Transverse colon (tissue), 4 donors: ENCODE measurements around the gene MPHOSPH9. TPM values are rescaled to one million over a fixed set of nuclear protein-coding genes. Genes with fewer than 3 reads are reported as not detected.

Source experiments
- DNase-seq: peaks from one replicate; pipeline ENCODE4 v3.0.0-alpha.2; 2019
- H3K27ac ChIP-seq, 4 donors: fragments of 200-600 bp; sonication (generic); 2 replicates each; pipeline ENCODE4 v1.5.1; 2016 to 2018; ENCODE audit warnings: inconsistent platforms in 4 of 4
- H3K27me3 ChIP-seq: fragments of 200-600 bp; sonication (generic); 2 replicates; pipeline ENCODE4 v1.5.1; 2017; ENCODE audit warnings: inconsistent platforms
- H3K36me3 ChIP-seq, 4 donors: fragments of 200-600 bp; sonication (generic); 2 replicates each; pipeline ENCODE4 v1.5.1; 2017 to 2019; ENCODE audit warnings: inconsistent platforms in 4 of 4
- H3K4me1 ChIP-seq, 4 donors: fragments of 200-600 bp; sonication (generic); 2 replicates each; pipeline ENCODE4 v1.5.1; 2017 to 2020; ENCODE audit warnings: inconsistent platforms in 4 of 4
- H3K4me3 ChIP-seq, 4 donors: fragments of 200-600 bp; sonication (generic); 1 replicate in 1 of 4; 2 replicates in 3 of 4; pipeline versions ENCODE4 v1.5.1 to v1.6.1; 2017 to 2019; ENCODE audit warnings: inconsistent platforms in 4 of 4
- H3K9me3 ChIP-seq, 2 donors: fragments of 200-600 bp; sonication (generic); 2 replicates each; pipeline ENCODE4 v1.5.1; 2017 to 2019; ENCODE audit warnings: inconsistent platforms in 2 of 2
- EP300 ChIP-seq: sonication (generic); formaldehyde crosslinking; IDR thresholded peaks from one replicate; pipeline ENCODE4 v1.6.1; 2017; ENCODE audit warnings: antibody characterized with exemption, low read depth
- POLR2A ChIP-seq: fragments of 450-650 bp; IDR thresholded peaks from one replicate; pipeline ENCODE4 v1.6.1; 2016; ENCODE audit warnings: antibody characterized with exemption, mild to moderate bottlenecking, moderate library complexity
- POLR2AphosphoS5 ChIP-seq, 3 donors: sonication (generic); formaldehyde crosslinking; IDR thresholded peaks; one replicate each; pipeline ENCODE4 v1.6.1; 2016; ENCODE audit warnings: antibody characterized with exemption in 3 of 3
- WGBS, 2 donors: methylation state at CpG; one replicate each; pipeline ENCODE4 v1.1.5; 2018; ENCODE audit warnings: low coverage in 1 of 2; 5-methylcytosine and 5-hydroxymethylcytosine counted together
- in situ Hi-C, 4 donors: fragments of 200-750 bp; cut with MboI; loops; one replicate each; pipeline versions ENCODE4 v1.15.0 to v1.15.1; 2017; ENCODE audit warnings: low sequenced_read_pairs in 3 of 4, low pct_ligation_motif_present in 1 of 4, low pct_unique_long_range_greater_than_20kb in 1 of 4
- intact Hi-C: fragments of 100-400 bp; cut with DNase I; formaldehyde crosslinking; loops from one replicate; pipeline ENCODE4 v1.15.1; 2023; ENCODE audit warnings: low total_unique reads
- total RNA-seq, 4 donors: library from RNA; depleted of rRNA; stranded (reverse); fragments of >200 nt; gene quantifications; one replicate each; pipeline ENCODE4 v1.1.0, GENCODE V29; 2016
- TF ChIP-seq, protein P1 (sequence below), 5 experiments: fragments of 200-600 bp in 3 of 5; fragments of 450-650 bp in 2 of 5; sonication (generic) in 3 of 5; IDR thresholded peaks; 1 replicate in 2 of 5; 2 replicates in 3 of 5; pipeline ENCODE4 v1.5.1; 2016 to 2017; ENCODE audit warnings: antibody characterized with exemption in 5 of 5, inconsistent platforms in 3 of 5, mild to moderate bottlenecking in 2 of 5, moderate library complexity in 1 of 5

Gene MPHOSPH9
- total RNA-seq, 4 donors from 2014 or later, result 15.6 to 90.9 (median 40.7) TPM

DNA sequence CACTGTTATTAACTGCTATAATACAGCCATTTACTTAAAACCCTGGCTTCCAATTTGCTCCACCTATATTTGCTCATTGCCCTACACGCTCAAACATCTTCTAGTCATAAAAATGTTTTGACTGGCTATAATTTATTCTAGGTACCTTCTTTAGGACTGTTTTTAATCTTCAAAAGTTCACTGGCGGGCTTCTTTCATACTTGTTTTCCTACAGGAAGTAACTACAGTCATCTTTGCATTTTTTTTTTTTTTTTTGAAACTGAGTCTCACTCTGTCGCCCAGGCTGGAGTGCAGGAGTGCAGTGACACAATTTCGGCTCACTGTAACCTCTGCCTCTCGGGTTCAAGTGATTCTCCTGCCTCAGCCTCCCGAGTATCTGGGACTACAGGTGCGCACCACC is 32.5 kb downstream of the MPHOSPH9 start:
- WGBS, 2 donors, result 74 to 83% methylated on average over 6 to 7 of the region's 7 CpGs
- Histone ChIP-seq H3K36me3 (peaks cover 0 to 17% (median 5%) of the 10 kb centered on the region in 4 donors), H3K27ac (no peak overlapping the region), H3K4me3 (no peak overlapping the region), H3K9me3 (no peaks in the 10 kb centered on the region), H3K4me1 (no peaks in the 10 kb centered on the region), H3K27me3 (no peaks in the 10 kb centered on the region)
- intact Hi-C loops (no loop called here), in situ Hi-C loops (no loop called here)
- no peak for TF ChIP-seq POLR2AphosphoS5 (IDR thresholded peaks at IDR 0.05)
- no peak for TF ChIP-seq POLR2A
- no peak for TF ChIP-seq EP300
- TF ChIP-seq, protein P1, sequence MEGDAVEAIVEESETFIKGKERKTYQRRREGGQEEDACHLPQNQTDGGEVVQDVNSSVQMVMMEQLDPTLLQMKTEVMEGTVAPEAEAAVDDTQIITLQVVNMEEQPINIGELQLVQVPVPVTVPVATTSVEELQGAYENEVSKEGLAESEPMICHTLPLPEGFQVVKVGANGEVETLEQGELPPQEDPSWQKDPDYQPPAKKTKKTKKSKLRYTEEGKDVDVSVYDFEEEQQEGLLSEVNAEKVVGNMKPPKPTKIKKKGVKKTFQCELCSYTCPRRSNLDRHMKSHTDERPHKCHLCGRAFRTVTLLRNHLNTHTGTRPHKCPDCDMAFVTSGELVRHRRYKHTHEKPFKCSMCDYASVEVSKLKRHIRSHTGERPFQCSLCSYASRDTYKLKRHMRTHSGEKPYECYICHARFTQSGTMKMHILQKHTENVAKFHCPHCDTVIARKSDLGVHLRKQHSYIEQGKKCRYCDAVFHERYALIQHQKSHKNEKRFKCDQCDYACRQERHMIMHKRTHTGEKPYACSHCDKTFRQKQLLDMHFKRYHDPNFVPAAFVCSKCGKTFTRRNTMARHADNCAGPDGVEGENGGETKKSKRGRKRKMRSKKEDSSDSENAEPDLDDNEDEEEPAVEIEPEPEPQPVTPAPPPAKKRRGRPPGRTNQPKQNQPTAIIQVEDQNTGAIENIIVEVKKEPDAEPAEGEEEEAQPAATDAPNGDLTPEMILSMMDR (IDR thresholded peaks at IDR 0.05), result no peak
- DNase-seq, result no peak

DNA sequence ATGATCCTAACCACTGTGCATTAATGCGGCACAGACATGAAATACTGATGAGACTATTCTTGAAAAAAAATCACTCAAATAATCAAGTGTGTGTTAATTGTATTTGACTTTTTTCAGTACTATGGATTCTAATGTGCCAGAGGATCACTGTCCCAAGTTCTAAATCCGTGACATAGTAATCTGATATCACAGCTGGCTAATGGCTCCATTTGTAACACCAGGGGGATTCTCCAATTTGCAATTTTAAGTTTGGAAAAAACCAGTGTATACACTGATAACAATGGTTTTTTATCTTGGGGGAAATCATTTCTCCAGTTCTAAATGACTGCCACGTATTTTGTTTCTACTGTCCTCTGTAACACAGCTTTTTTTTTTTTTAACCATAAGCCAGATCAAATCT is 33.0 kb downstream of the MPHOSPH9 start:
- Histone ChIP-seq H3K4me1 (no peaks in the 10 kb centered on the region), H3K9me3 (no peaks in the 10 kb centered on the region), H3K27me3 (no peaks in the 10 kb centered on the region), H3K36me3 (peaks cover 0 to 15% (median 5%) of the 10 kb centered on the region in 4 donors), H3K4me3 (no peak overlapping the region), H3K27ac (no peak overlapping the region)
- WGBS, 2 donors, result 91 to 100% methylated on average over 3 of the region's 3 CpGs
- intact Hi-C loops, result no loop called here
- in situ Hi-C loops, result no loop called here
- TF ChIP-seq, protein P1 (IDR thresholded peaks at IDR 0.05), result no peak
- no peak for TF ChIP-seq POLR2A
- TF ChIP-seq POLR2AphosphoS5 (IDR thresholded peaks at IDR 0.05), result no peak
- no peak for TF ChIP-seq EP300
- DNase-seq, result no peak

DNA sequence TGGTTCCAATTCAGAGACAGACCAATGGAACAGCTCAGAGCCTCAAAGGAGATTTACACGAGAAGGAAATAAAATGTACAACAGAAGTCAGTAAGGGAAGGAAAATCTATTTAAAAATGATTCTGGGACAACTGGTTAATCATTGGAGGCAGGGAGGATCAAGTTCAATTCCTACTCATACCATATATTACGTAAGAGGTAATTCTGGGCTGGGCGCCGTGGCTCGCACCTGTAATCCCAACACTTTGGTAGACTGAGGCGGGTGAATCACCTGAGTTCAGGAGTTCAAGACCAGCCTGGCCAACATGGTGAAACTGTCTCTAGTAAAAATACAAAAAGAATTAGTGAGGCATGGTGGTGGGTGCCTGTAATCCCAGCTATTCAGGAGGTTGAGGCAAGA is 45.3 kb downstream of the MPHOSPH9 start:
- WGBS, 2 donors, result 78 to 84% methylated on average over 2 to 6 of the region's 6 CpGs
- no peak for DNase-seq
- no peaks in the 10 kb centered on the region for H3K27me3 ChIP-seq
- H3K9me3 ChIP-seq, result no peaks in the 10 kb centered on the region
- in situ Hi-C loops, result no loop called here
- H3K4me1 ChIP-seq, result no peaks in the 10 kb centered on the region
- no peak overlapping the region for H3K4me3 ChIP-seq
- no peak overlapping the region for H3K27ac ChIP-seq
- intact Hi-C loops, result no loop called here
- TF ChIP-seq POLR2AphosphoS5 (IDR thresholded peaks at IDR 0.05) (no peak), EP300 (no peak), POLR2A (no peak)
- TF ChIP-seq, protein P1 (IDR thresholded peaks at IDR 0.05), result no peak
- peaks cover 0 to 15% (median 6%) of the 10 kb centered on the region in 4 donors for H3K36me3 ChIP-seq

DNA sequence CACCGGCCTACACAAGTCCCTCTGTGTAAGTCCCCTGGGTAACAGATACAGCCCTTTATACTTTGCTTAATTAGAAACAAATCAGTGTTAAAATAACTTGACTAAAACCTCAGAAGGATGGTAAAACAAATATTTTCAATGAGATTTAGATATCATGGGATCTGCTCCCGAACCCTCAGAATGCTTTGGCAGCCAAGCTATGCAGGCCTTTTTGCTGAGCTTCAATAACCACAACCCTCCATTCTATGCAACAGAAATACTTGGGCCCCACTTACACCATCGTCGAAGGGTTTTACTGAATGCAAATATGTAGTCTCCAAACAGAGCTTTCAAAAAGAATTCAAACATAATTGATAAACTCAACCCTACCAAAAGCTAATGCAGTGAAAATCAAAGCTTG is 52.8 kb downstream of the MPHOSPH9 start:
- 89 to 94% methylated on average over 4 of the region's 4 CpGs for WGBS, 2 donors
- H3K36me3 ChIP-seq, result peaks cover 0 to 17% (median 2%) of the 10 kb centered on the region in 4 donors
- no peak for TF ChIP-seq POLR2AphosphoS5 (IDR thresholded peaks at IDR 0.05)
- TF ChIP-seq, protein P1 (IDR thresholded peaks at IDR 0.05), result no peak
- TF ChIP-seq POLR2A, result no peak
- no peak for TF ChIP-seq EP300
- no peak for DNase-seq
- intact Hi-C loops (no loop called here), in situ Hi-C loops (no loop called here)
- H3K4me3 ChIP-seq, result no peak overlapping the region
- no peaks in the 10 kb centered on the region for H3K27me3 ChIP-seq
- H3K9me3 ChIP-seq, result no peaks in the 10 kb centered on the region
- no peak overlapping the region for H3K27ac ChIP-seq
- H3K4me1 ChIP-seq, result no peaks in the 10 kb centered on the region
